IMR-90 (cell line): Measurements from ENCODE around the gene NEUROD4. TPM values are rescaled to one million over a fixed set of nuclear protein-coding genes. Genes with fewer than 3 reads are reported as not detected.

Experiments used
- ATAC-seq: fragments of 200-7000 bp; cut with Tn5 transposase; 2 replicates; pipeline ENCODE4 v1.9.1; 2020; ENCODE audit warnings: low read depth, mild to moderate bottlenecking, moderate library complexity
- BruUV-seq: library from RNA; stranded (reverse); fragments of 400-500 nt; replicated peaks from 2 replicates; lab custom pipeline; 2021; lab: Mats Ljungman, UMichigan
- CTCF ChIA-PET: fragments of 300-600 bp; formaldehyde crosslinking; extraction: SDS; loops from one replicate; lab custom pipeline; 2021; ENCODE audit warnings: antibody characterized with exemption; lab: Yijun Ruan, JAX
- POLR2A ChIA-PET: fragments of 300-600 bp; sonication (Branson Sonifier 250); formaldehyde crosslinking; loops from one replicate; lab custom pipeline; 2022; ENCODE audit warnings: antibody characterized with exemption; ENCODE audit not compliant: unreplicated experiment; lab: Charles Lee
- DNase-seq: peaks from one replicate; pipeline ENCODE4 v3.0.0; 2013
- H2AFZ ChIP-seq: replicated peaks from 2 replicates; pipeline ENCODE3; 2013; ENCODE audit warnings: low read length, mild to moderate bottlenecking; ENCODE audit not compliant: poor library complexity
- H2AK5ac ChIP-seq: 2 replicates; pipeline ENCODE4 v1.6.1; 2013; ENCODE audit warnings: low read depth, low read length, inconsistent platforms
- H2AK9ac ChIP-seq: replicated peaks from 2 replicates; pipeline ENCODE3; 2013; ENCODE audit warnings: mild to moderate bottlenecking, low read depth, low read length, moderate library complexity; ENCODE audit not compliant: poor library complexity
- H2BK120ac ChIP-seq: 2 replicates; pipeline ENCODE4 v1.6.1; 2013; ENCODE audit warnings: low read depth, low read length, inconsistent platforms
- H2BK15ac ChIP-seq: 3 replicates; pipeline ENCODE4 v1.6.1; 2013; ENCODE audit warnings: low read depth, low read length, inconsistent platforms
- H2BK20ac ChIP-seq: 2 replicates; pipeline ENCODE4 v1.6.1; 2013; ENCODE audit warnings: low read depth, mild to moderate bottlenecking, inconsistent platforms, low read length, moderate library complexity
- H2BK5ac ChIP-seq: 2 replicates; pipeline ENCODE4 v1.6.1; 2013; ENCODE audit warnings: mild to moderate bottlenecking, low read depth, low read length, inconsistent platforms; ENCODE audit not compliant: poor library complexity, severe bottlenecking
- H3K14ac ChIP-seq: replicated peaks from 2 replicates; pipeline ENCODE4 v1.6.1; 2013; ENCODE audit warnings: low read depth, low read length, inconsistent platforms
- H3K18ac ChIP-seq: 2 replicates; pipeline ENCODE4 v1.6.1; 2013; ENCODE audit warnings: low read depth, low read length, control low read depth
- H3K23ac ChIP-seq: 2 replicates; pipeline ENCODE4 v1.6.1; 2013; ENCODE audit warnings: low read depth, low read length, inconsistent platforms
- H3K27ac ChIP-seq: 2 replicates; pipeline ENCODE4 v1.5.1; 2013; ENCODE audit warnings: mild to moderate bottlenecking, control low read depth, low read length; ENCODE audit not compliant: insufficient read depth
- H3K27me3 ChIP-seq: 2 replicates; pipeline ENCODE4 v1.6.1; 2013; ENCODE audit warnings: low read length; ENCODE audit not compliant: control insufficient read depth, insufficient read depth
- H3K36me3 ChIP-seq: 2 replicates; pipeline ENCODE4 v1.6.1; 2013; ENCODE audit warnings: low read length, mixed read lengths; ENCODE audit not compliant: control insufficient read depth, insufficient read depth
- H3K4ac ChIP-seq: 2 replicates; pipeline ENCODE4 v1.6.1; 2013; ENCODE audit warnings: low read depth, low read length, inconsistent platforms
- H3K4me1 ChIP-seq: 2 replicates; pipeline ENCODE4 v1.6.1; 2013; ENCODE audit warnings: low read length, mixed read lengths; ENCODE audit not compliant: control insufficient read depth, insufficient read depth
- H3K4me2 ChIP-seq: 2 replicates; pipeline ENCODE4 v1.6.1; 2013; ENCODE audit warnings: low read depth, mild to moderate bottlenecking, control low read depth, low read length, moderate library complexity
- H3K4me3 ChIP-seq: 2 replicates; pipeline ENCODE4 v1.5.1; 2013; ENCODE audit warnings: low read depth, mild to moderate bottlenecking, control low read depth, low read length, moderate library complexity; ENCODE audit not compliant: insufficient read depth
- H3K56ac ChIP-seq: 2 replicates; pipeline ENCODE4 v1.6.1; 2013; ENCODE audit warnings: low read length, inconsistent platforms; ENCODE audit not compliant: insufficient read depth; ENCODE audit errors: extremely low read depth
- H3K79me1 ChIP-seq, 2 experiments: 2 replicates each; pipeline ENCODE4 v1.6.1; 2013; ENCODE audit warnings: low read length in 2 of 2, inconsistent platforms in 1 of 2, low read depth in 1 of 2
- H3K9ac ChIP-seq: 2 replicates; pipeline ENCODE4 v1.6.1; 2013; ENCODE audit warnings: low read depth, low read length, control low read depth
- H3K9me1 ChIP-seq: 2 replicates; pipeline ENCODE4 v1.6.1; 2013; ENCODE audit warnings: low read length, inconsistent platforms; ENCODE audit not compliant: insufficient read depth
- H3K9me3 ChIP-seq: 2 replicates; pipeline ENCODE4 v1.6.1; 2013; ENCODE audit warnings: low read length; ENCODE audit not compliant: control insufficient read depth, insufficient read depth
- H4K20me1 ChIP-seq: 2 replicates; pipeline ENCODE4 v1.6.1; 2013; ENCODE audit warnings: low read length, inconsistent platforms; ENCODE audit not compliant: insufficient read depth
- H4K5ac ChIP-seq: 2 replicates; pipeline ENCODE4 v1.6.1; 2013; ENCODE audit warnings: mild to moderate bottlenecking, low read depth, low read length, control low read depth
- H4K8ac ChIP-seq, 2 experiments: 2 replicates each; pipeline ENCODE4 v1.6.1; 2013; ENCODE audit warnings: low read depth in 2 of 2, low read length in 2 of 2, control low read depth in 1 of 2, inconsistent platforms in 1 of 2
- H4K91ac ChIP-seq: 2 replicates; pipeline ENCODE4 v1.6.1; 2013; ENCODE audit warnings: low read depth, low read length, inconsistent platforms; ENCODE audit not compliant: insufficient read depth
- BHLHE40 ChIP-seq: fragments of 150-350 bp; IDR thresholded peaks from 2 replicates; pipeline ENCODE4 v1.6.1; 2016; ENCODE audit warnings: mild to moderate bottlenecking, low read depth, low read length
- CHD1 ChIP-seq: IDR thresholded peaks from 2 replicates; pipeline ENCODE4 v1.6.1; 2012; ENCODE audit warnings: low read depth, low read length, improper control_type of control experiment
- RAD21 ChIP-seq: IDR thresholded peaks from 2 replicates; pipeline ENCODE4 v1.6.1; 2012; ENCODE audit warnings: low read length, improper control_type of control experiment
- RFX5 ChIP-seq: IDR thresholded peaks from 2 replicates; pipeline ENCODE4 v1.8.0; 2012; ENCODE audit warnings: low read depth, mild to moderate bottlenecking, low read length, moderate library complexity
- SMC3 ChIP-seq: fragments of 150-350 bp; IDR thresholded peaks from 2 replicates; pipeline ENCODE4 v1.6.1; 2016; ENCODE audit warnings: low read depth, mild to moderate bottlenecking, antibody characterized with exemption, low read length, moderate library complexity
- WGBS, 2 experiments: methylation state at CpG; one replicate each; pipeline versions ENCODE4 v1.1.5 to v1.1.7; 2013; ENCODE audit warnings: missing lambda C conversion rate in 2 of 2; ENCODE audit not compliant: insufficient read length in 1 of 2; ENCODE audit errors: extremely low coverage in 2 of 2; 5-methylcytosine and 5-hydroxymethylcytosine counted together
- dilution Hi-C: fragments of 300-500 bp; cut with HindIII; formaldehyde crosslinking; loops from one replicate; pipeline ENCODE4 v1.14.3; 2018; ENCODE audit warnings: low sequenced_read_pairs; ENCODE audit not compliant: unreplicated experiment
- in situ Hi-C: fragments of 300-500 bp; cut with MboI; formaldehyde crosslinking; loops from 3 replicates; pipeline ENCODE4 v1.14.3; 2019; ENCODE audit warnings: low sequenced_read_pairs, inconsistent platforms, mixed read lengths
- intact Hi-C: fragments of 100-400 bp; cut with micrococcal nuclease; formaldehyde crosslinking; loops from 2 replicates; pipeline ENCODE4 v1.10.0; 2022
- polyA plus RNA-seq, 3 experiments: library from polyadenylated mRNA; depleted of rRNA; stranded (reverse); fragments of >200 nt; gene quantifications; 2 replicates each; pipeline ENCODE4 v1.2.3, GENCODE V29; 2012; ENCODE audit warnings: low replicate concordance in 1 of 3
- total RNA-seq: library from RNA; depleted of rRNA; stranded (reverse); fragments of >200 nt; gene quantifications from 2 replicates; pipeline ENCODE4 v1.2.3, GENCODE V29; 2012
- TF ChIP-seq, protein P1 (sequence below): conservative IDR thresholded peaks from 2 replicates; pipeline ENCODE4 v1.5.1; 2012; ENCODE audit warnings: mild to moderate bottlenecking, low read depth, low read length, improper control_type of control experiment
- TF ChIP-seq, protein P2 (sequence below): fragments of 150-350 bp; IDR thresholded peaks from 2 replicates; pipeline ENCODE4 v1.6.1; 2016; ENCODE audit warnings: low read depth, mild to moderate bottlenecking, low read length, moderate library complexity, borderline replicate concordance

The NEUROD4 gene
- total and polyA plus RNA-seq, 2 of the 4 experiments (the other 2 are of a cell fraction), result not detected

DNA sequence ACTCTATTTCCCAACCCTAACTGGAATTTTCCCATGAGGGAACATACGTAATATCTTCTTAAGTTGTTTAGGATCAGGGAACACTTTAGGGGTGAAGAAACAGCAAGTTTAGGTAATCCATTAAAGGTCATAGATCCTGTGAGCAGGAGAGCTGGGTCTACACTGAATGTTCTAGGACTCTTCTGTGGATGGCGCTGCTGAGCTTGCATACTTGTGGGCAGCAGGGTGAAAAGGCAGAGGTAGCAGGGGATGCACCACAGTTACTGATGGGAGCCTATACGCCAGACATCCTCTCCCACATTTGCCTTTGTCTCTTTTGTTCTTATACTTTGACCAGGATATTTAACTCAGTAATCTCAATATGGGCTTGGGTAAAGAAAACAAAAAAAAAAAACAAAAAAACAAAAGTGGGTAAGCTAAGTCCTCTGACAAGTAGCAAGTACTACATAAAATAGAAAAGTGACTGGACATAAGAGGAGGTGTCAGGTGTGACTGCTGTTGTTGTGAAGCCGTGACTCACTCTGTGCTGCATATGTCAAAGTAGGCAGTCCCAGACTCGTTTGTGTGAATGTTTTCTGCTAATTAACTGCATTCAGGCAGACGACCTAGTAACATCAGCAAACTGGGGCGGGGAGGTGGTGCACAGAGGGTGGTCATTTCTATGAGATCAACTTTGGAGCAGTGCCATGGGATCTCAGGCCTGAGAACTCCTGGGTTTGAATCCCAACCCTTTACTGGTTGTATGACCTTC lies 31.6 kb downstream of the NEUROD4 start:
- Histone ChIP-seq H3K23ac (no peak overlapping the region), H4K20me1 (no peaks in the 10 kb centered on the region), H2BK5ac (no peak overlapping the region), H2AK5ac (no peak overlapping the region), H3K4me1 (no peaks in the 10 kb centered on the region), H2BK20ac (no peak overlapping the region), H2AFZ (no peak overlapping the region), H3K27ac (no peak overlapping the region), H3K56ac (no peak overlapping the region), H3K79me1 (no peaks in the 10 kb centered on the region), H3K18ac (no peak overlapping the region), H3K9me3 (no peaks in the 10 kb centered on the region), H4K91ac (no peak overlapping the region), H3K36me3 (no peaks in the 10 kb centered on the region), H4K8ac (no peak overlapping the region), H3K4me2 (no peak overlapping the region), H3K4me3 (no peak overlapping the region), H4K5ac (no peak overlapping the region), H2BK15ac (no peak overlapping the region), H3K4ac (no peak overlapping the region), H3K9ac (no peak overlapping the region), H2BK120ac (no peak overlapping the region), H3K9me1 (no peaks in the 10 kb centered on the region), H3K27me3 (no peaks in the 10 kb centered on the region), H2AK9ac (no peak overlapping the region), H3K14ac (no peak overlapping the region)
- ATAC-seq, result no peak
- TF ChIP-seq RAD21 (no peak), SMC3 (no peak), CHD1 (no peak), BHLHE40 (no peak), RFX5 (no peak)
- TF ChIP-seq, protein P1, sequence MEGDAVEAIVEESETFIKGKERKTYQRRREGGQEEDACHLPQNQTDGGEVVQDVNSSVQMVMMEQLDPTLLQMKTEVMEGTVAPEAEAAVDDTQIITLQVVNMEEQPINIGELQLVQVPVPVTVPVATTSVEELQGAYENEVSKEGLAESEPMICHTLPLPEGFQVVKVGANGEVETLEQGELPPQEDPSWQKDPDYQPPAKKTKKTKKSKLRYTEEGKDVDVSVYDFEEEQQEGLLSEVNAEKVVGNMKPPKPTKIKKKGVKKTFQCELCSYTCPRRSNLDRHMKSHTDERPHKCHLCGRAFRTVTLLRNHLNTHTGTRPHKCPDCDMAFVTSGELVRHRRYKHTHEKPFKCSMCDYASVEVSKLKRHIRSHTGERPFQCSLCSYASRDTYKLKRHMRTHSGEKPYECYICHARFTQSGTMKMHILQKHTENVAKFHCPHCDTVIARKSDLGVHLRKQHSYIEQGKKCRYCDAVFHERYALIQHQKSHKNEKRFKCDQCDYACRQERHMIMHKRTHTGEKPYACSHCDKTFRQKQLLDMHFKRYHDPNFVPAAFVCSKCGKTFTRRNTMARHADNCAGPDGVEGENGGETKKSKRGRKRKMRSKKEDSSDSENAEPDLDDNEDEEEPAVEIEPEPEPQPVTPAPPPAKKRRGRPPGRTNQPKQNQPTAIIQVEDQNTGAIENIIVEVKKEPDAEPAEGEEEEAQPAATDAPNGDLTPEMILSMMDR, result no peak
- TF ChIP-seq, protein P2, sequence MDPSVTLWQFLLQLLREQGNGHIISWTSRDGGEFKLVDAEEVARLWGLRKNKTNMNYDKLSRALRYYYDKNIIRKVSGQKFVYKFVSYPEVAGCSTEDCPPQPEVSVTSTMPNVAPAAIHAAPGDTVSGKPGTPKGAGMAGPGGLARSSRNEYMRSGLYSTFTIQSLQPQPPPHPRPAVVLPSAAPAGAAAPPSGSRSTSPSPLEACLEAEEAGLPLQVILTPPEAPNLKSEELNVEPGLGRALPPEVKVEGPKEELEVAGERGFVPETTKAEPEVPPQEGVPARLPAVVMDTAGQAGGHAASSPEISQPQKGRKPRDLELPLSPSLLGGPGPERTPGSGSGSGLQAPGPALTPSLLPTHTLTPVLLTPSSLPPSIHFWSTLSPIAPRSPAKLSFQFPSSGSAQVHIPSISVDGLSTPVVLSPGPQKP, result no peak
- in situ Hi-C loops (loop anchor here (25.0 kb wide), 1 partner anchor 289 kb away; no protein-coding TSS in a partner anchor), dilution Hi-C loops (no loop called here), intact Hi-C loops (no loop called here)
- no TSS peak for BruUV-seq
- WGBS, 2 experiments, result 40% methylated on average over 1 of the region's 7 CpGs; no CpG with 5 or more reads in 1 of the 2 experiments
- CTCF ChIA-PET, result interaction anchor here (0.8 kb wide), 1 partner anchor 17 kb away, joined by 5 read pairs; no protein-coding TSS in a partner anchor
- DNase-seq, result no peak
- POLR2A ChIA-PET, result no interaction called here
